Pericardium fibroblast (primary cell): Measurements from ENCODE around the gene OPN4. TPM values are rescaled to one million over a fixed set of nuclear protein-coding genes. Genes with fewer than 3 reads are reported as not detected.

Source experiments
- total RNA-seq: library from RNA; depleted of rRNA; stranded (reverse); fragments of >200 nt; gene quantifications from 2 replicates; pipeline ENCODE4 v1.2.3, GENCODE V29; 2015

The OPN4 gene, protein sequence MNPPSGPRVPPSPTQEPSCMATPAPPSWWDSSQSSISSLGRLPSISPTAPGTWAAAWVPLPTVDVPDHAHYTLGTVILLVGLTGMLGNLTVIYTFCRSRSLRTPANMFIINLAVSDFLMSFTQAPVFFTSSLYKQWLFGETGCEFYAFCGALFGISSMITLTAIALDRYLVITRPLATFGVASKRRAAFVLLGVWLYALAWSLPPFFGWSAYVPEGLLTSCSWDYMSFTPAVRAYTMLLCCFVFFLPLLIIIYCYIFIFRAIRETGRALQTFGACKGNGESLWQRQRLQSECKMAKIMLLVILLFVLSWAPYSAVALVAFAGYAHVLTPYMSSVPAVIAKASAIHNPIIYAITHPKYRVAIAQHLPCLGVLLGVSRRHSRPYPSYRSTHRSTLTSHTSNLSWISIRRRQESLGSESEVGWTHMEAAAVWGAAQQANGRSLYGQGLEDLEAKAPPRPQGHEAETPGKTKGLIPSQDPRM
- not detected in 2 replicates for total RNA-seq

DNA sequence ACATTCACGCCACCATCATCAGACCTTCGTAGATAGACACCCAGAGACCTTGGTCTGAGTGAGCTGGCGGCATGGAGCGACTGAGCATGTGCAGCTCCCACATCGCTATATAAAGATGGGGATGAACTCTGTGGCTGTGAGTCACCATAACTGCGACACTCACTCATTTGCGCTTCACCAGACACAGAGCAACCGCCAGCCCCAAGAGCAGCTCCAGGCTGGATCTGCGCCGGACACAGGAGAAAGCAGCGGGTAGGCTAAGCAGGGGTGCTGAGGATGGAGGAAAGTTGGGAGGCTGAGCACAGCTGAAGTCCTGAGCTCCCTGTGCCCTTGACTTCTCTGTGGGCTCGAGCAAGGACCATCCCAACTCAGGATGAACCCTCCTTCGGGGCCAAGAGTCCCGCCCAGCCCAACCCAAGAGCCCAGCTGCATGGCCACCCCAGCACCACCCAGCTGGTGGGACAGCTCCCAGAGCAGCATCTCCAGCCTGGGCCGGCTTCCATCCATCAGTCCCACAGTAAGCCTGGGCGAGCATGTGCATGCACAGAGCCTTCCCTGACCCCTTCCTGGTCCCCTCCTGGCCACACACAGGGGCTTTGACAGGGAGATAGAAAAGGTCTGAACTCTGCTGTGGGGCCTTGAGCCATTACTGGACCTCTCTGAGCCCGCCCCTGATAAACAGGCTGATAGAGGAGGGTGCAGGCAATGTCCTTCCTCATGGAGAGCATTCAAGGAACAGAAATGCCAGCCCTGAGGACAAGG is at the start of gene OPN4:
Gene OPN4 (plus strand): TSS at position 137 of the 762 bp plus-strand sequence. CDS start 237 bp downstream, at position 374.

DNA sequence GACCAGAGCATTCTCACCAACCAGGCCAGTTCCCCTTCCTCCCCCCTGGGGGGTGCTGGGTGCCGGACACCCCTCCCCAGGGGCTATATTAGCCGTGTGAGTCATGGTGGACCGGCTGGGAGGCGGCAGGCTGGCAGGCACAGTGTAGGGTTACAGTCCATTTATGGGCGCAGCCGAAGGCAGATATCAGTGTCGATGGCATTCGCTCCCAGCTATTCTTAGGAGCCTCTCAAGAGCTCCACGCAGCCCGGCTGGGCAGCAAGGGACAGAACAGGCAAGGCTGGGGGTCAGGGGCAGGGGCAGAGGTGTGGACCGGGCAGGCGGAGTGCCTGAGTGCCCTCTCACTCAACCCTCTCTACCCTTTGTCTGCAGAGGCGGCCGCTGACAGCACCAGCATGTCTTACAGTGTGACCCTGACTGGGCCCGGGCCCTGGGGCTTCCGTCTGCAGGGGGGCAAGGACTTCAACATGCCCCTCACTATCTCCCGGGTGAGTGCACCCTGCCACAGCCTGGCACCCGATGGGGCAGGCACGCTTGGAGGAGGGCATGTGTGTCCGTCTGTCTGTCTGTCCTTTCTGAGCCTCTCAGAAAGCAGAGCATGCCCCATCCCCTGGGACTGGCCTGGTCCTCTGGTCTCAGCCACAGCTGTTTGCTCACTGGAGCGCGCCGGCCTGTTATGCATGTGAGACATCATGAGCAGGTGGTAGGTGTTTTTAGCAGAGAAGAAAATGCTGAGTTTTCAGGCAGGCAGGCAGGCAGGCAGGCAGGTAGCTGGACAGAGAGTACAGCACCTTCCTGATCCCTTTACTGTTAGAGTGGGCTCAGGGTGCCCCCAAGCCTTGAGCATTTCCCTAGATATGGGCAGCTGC is 14.2 kb downstream of the OPN4 start, which contains the start of gene LDB3:
Gene LDB3 (plus strand): TSS at position 215 of the 869 bp plus-strand sequence. CDS start 181 bp downstream, at position 396.

Other genes with a start within 250 kb of the OPN4 start
- 22.5 and 24.1 TPM in 2 replicates for gene WAPL, start 132.8 kb upstream of the OPN4 start, total RNA-seq
- gene LDB3, start 14.0 kb downstream of the OPN4 start, total RNA-seq, result 0.17 and 0.23 TPM in 2 replicates
- gene BMPR1A, start 102.1 kb downstream of the OPN4 start, total RNA-seq, result 20.1 and 29.9 TPM in 2 replicates